MM.1S (cell line): ENCODE results near the gene PHTF2.

ENCODE experiments used
- DNase-seq: peaks from one replicate; pipeline ENCODE4 v3.0.0-alpha.2; 2015
- H2AFZ ChIP-seq: fragments of 300-600 bp; sonication (generic); 2 replicates; pipeline ENCODE4 v1.6.0; 2016; ENCODE audit warnings: antibody characterized with exemption, low read length
- H3F3A ChIP-seq: fragments of 300-600 bp; sonication (generic); 2 replicates; pipeline ENCODE4 v1.6.1; 2016; ENCODE audit warnings: mild to moderate bottlenecking, antibody characterized with exemption, low read length, moderate library complexity, mixed read lengths; ENCODE audit not compliant: insufficient read depth
- H3K27ac ChIP-seq: fragments of 300-600 bp; sonication (generic); 2 replicates; pipeline ENCODE4 v1.5.1; 2016; ENCODE audit warnings: mild to moderate bottlenecking, low read length
- H3K27me3 ChIP-seq: fragments of 300-600 bp; sonication (generic); replicated peaks from 2 replicates; pipeline ENCODE4 v1.6.0; 2016; ENCODE audit warnings: low read length; ENCODE audit not compliant: insufficient read depth
- H3K36me3 ChIP-seq: fragments of 300-600 bp; sonication (generic); replicated peaks from 2 replicates; pipeline ENCODE4 v1.6.1; 2016; ENCODE audit warnings: mild to moderate bottlenecking, low read length, mixed read lengths; ENCODE audit not compliant: insufficient read depth
- H3K4me1 ChIP-seq: fragments of 300-600 bp; sonication (generic); 2 replicates; pipeline ENCODE4 v1.6.1; 2016; ENCODE audit warnings: low read length, mixed read lengths
- H3K4me2 ChIP-seq: fragments of 300-600 bp; sonication (generic); 2 replicates; pipeline ENCODE4 v1.6.0; 2016; ENCODE audit warnings: low read depth, low read length
- H3K4me3 ChIP-seq: fragments of 300-600 bp; sonication (generic); 2 replicates; pipeline ENCODE4 v1.5.1; 2016; ENCODE audit warnings: low read length, mixed read lengths
- H3K79me2 ChIP-seq: fragments of 300-600 bp; sonication (generic); 2 replicates; pipeline ENCODE4 v1.6.1; 2016; ENCODE audit warnings: mixed run types, low read length, mixed read lengths
- H3K9ac ChIP-seq: fragments of 300-600 bp; sonication (generic); 2 replicates; pipeline ENCODE4 v1.6.1; 2016; ENCODE audit warnings: low read length, mixed read lengths
- H3K9me2 ChIP-seq: fragments of 300-600 bp; sonication (generic); replicated peaks from 2 replicates; pipeline ENCODE4 v1.6.1; 2016; ENCODE audit warnings: mild to moderate bottlenecking, low read length, mixed read lengths; ENCODE audit not compliant: insufficient read depth
- H3K9me3 ChIP-seq: fragments of 300-600 bp; sonication (generic); replicated peaks from 2 replicates; pipeline ENCODE4 v1.6.1; 2016; ENCODE audit warnings: mild to moderate bottlenecking, low read length, mixed read lengths; ENCODE audit not compliant: insufficient read depth
- H4K20me1 ChIP-seq: fragments of 300-600 bp; sonication (generic); 2 replicates; pipeline ENCODE4 v1.6.1; 2016; ENCODE audit warnings: mild to moderate bottlenecking, low read length, moderate library complexity, mixed read lengths; ENCODE audit not compliant: insufficient read depth
- EZH2 ChIP-seq: fragments of 300-600 bp; sonication (generic); optimal IDR thresholded peaks from 2 replicates; pipeline ENCODE3; 2017; ENCODE audit warnings: low read depth, mild to moderate bottlenecking, antibody characterized with exemption, low read length, mixed read lengths
- EZH2phosphoT487 ChIP-seq: fragments of 300-600 bp; sonication (generic); IDR thresholded peaks from 2 replicates; pipeline ENCODE4 v1.6.1; 2018; ENCODE audit warnings: antibody characterized with exemption, low read length
- TF ChIP-seq, protein P1 (sequence below): fragments of 300-600 bp; sonication (generic); IDR thresholded peaks from 2 replicates; pipeline ENCODE4 v1.5.1; 2016; ENCODE audit warnings: antibody characterized with exemption, low read length, mixed read lengths

The PHTF2 gene

DNA sequence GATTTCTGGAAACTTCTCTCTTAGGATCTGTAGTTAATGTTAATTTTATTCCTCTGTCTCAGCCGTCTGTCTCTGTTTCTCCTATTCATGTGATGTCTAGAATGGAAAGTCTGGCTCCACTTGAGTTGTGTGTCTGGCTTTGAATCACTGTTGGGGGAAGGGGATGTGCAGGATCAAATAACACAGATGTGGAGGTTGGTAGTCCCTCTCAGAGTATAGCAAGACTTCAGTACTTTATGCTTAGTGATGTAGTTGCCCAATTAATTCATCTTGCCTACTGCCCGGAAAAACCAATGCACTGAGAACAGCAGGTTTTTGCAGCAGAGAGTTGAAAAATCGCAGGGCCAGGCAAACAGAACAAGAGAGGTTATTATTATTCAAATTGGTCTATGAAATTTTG, 79.2 kb downstream of the PHTF2 start:
- Histone ChIP-seq H2AFZ (no peak overlapping the region), H3K9ac (no peak overlapping the region), H3K9me2 (peaks cover 3% of the 10 kb centered on the region; the same call in 1 of the 2 replicates), H3K4me3 (no peak overlapping the region), H4K20me1 (no peaks in the 10 kb centered on the region), H3K27ac (no peak overlapping the region), H3K9me3 (no peaks in the 10 kb centered on the region), H3K4me1 (no peaks in the 10 kb centered on the region), H3K79me2 (no peaks in the 10 kb centered on the region), H3K4me2 (no peak overlapping the region), H3K27me3 (no peaks in the 10 kb centered on the region), H3F3A (no peaks in the 10 kb centered on the region), H3K36me3 (no peaks in the 10 kb centered on the region)
- TF ChIP-seq, protein P1, sequence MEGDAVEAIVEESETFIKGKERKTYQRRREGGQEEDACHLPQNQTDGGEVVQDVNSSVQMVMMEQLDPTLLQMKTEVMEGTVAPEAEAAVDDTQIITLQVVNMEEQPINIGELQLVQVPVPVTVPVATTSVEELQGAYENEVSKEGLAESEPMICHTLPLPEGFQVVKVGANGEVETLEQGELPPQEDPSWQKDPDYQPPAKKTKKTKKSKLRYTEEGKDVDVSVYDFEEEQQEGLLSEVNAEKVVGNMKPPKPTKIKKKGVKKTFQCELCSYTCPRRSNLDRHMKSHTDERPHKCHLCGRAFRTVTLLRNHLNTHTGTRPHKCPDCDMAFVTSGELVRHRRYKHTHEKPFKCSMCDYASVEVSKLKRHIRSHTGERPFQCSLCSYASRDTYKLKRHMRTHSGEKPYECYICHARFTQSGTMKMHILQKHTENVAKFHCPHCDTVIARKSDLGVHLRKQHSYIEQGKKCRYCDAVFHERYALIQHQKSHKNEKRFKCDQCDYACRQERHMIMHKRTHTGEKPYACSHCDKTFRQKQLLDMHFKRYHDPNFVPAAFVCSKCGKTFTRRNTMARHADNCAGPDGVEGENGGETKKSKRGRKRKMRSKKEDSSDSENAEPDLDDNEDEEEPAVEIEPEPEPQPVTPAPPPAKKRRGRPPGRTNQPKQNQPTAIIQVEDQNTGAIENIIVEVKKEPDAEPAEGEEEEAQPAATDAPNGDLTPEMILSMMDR: no peak
- TF ChIP-seq EZH2 (no peak), EZH2phosphoT487 (no peak)
- DNase-seq: no peak

DNA sequence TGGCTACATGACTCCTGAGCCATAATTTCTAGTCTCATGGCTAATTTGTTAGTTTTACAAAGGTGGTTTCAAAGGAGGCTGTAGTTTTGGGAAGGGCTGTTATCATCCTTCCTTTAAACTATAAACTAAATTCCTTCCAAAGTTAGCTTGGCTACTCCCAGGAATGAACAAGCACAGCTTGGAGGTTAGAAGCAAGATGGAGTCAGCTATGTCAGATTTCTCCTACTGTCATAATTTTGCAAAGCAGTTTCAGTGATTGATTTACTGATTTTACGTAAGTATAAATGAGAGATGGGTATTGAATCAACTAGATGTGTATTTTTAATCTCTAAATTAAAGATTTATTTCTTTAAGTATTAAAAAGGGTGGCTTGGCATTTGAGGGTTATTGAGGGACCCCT, 79.9 kb downstream of the PHTF2 start:
- Histone ChIP-seq H3K79me2 (no peaks in the 10 kb centered on the region), H3F3A (no peaks in the 10 kb centered on the region), H3K27ac (no peak overlapping the region), H3K4me3 (no peak overlapping the region), H3K36me3 (no peaks in the 10 kb centered on the region), H3K27me3 (no peaks in the 10 kb centered on the region), H3K9me2 (peaks cover 3% of the 10 kb centered on the region; the same call in 1 of the 2 replicates), H4K20me1 (no peaks in the 10 kb centered on the region), H3K9me3 (no peaks in the 10 kb centered on the region), H3K9ac (no peak overlapping the region), H3K4me2 (no peak overlapping the region), H3K4me1 (no peaks in the 10 kb centered on the region), H2AFZ (no peak overlapping the region)
- DNase-seq: no peak
- TF ChIP-seq, protein P1: no peak
- TF ChIP-seq EZH2 (no peak), EZH2phosphoT487 (no peak)

DNA sequence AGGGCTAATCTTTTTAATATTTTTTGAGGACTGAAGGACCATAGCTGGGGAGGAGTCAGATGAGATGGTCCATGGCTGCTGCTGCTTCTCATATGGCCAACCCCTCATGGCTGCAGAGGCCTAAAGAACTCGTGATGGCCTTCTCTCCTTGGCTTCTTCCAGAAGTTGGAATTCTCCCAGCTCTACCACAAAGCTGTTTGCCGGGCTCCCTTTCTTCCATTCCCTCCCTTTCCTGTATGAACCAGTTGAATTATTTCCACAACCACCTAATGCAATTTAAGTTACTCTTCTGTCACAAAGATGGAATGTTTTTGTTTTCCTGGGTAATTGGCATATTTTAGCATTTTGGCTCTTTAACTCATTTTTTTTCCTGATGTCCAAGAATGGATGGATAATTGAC, 80.7 kb downstream of the PHTF2 start:
- no peaks in the 10 kb centered on the region for H3F3A ChIP-seq
- no peaks in the 10 kb centered on the region for H3K36me3 ChIP-seq
- H3K79me2 ChIP-seq: no peaks in the 10 kb centered on the region
- H3K9me2 ChIP-seq: peaks cover 3% of the 10 kb centered on the region; the same call in 1 of the 2 replicates
- H3K27me3 ChIP-seq: no peaks in the 10 kb centered on the region
- H3K4me3 ChIP-seq: no peak overlapping the region
- H3K4me1 ChIP-seq: no peaks in the 10 kb centered on the region
- H4K20me1 ChIP-seq: no peaks in the 10 kb centered on the region
- no peak overlapping the region for H3K27ac ChIP-seq
- no peak overlapping the region for H2AFZ ChIP-seq
- H3K9me3 ChIP-seq: no peaks in the 10 kb centered on the region
- DNase-seq: no peak
- TF ChIP-seq EZH2 (no peak), EZH2phosphoT487 (no peak)
- TF ChIP-seq, protein P1: no peak
- no peak overlapping the region for H3K4me2 ChIP-seq
- H3K9ac ChIP-seq: no peak overlapping the region
